Coronary artery (tissue), 2 donors: ENCODE measurements around the gene CHRNB2.

Source experiments
- DNase-seq: peaks from one replicate; pipeline ENCODE4 v3.0.0-alpha.2; 2017; ENCODE audit warnings: low spot score
- H3K27ac ChIP-seq, 2 donors: fragments of 200-600 bp; sonication (generic); one replicate each; pipeline ENCODE4 v1.5.1; 2016 to 2019
- H3K4me3 ChIP-seq: fragments of 200-600 bp; sonication (generic); 2 replicates; pipeline ENCODE4 v1.5.1; 2016; ENCODE audit warnings: mild to moderate bottlenecking, moderate library complexity
- CTCF ChIP-seq: fragments of 200-600 bp; sonication (generic); IDR thresholded peaks from one replicate; pipeline ENCODE4 v1.5.1; 2019; ENCODE audit warnings: antibody characterized with exemption

Gene CHRNB2

GRCh38 chr1:154558720-154559465, 8.7 kb upstream of the CHRNB2 start:
- Histone ChIP-seq H3K27ac (peak overlapping the region; percentile 86 to 95), H3K4me3 (peak overlapping the region; percentile 98)
- TF ChIP-seq CTCF = no peak
- DNase-seq = peak; percentile 100

GRCh38 chr1:154559466-154560044, 8.0 kb upstream of the CHRNB2 start:
- peak; percentile 90 for DNase-seq
- peak; percentile 63 for TF ChIP-seq CTCF

GRCh38 chr1:154565876-154566275, 1.7 kb upstream of the CHRNB2 start:
- TF ChIP-seq CTCF = no peak
- no peak overlapping the region for H3K4me3 ChIP-seq
- H3K27ac ChIP-seq = no peak overlapping the region
- no peak for DNase-seq

More at GRCh38 chr1:154559466-154560044, 8.0 kb upstream of the CHRNB2 start:
- Histone ChIP-seq H3K4me3 (peak overlapping the region; percentile 98), H3K27ac (peak overlapping the region; percentile 86 to 95)

GRCh38 chr1:154568157-154568815, 708 bp downstream of the CHRNB2 start:
- H3K27ac ChIP-seq = no peak overlapping the region
- peak overlapping the region; percentile 58 for H3K4me3 ChIP-seq
- no peak for TF ChIP-seq CTCF
- no peak for DNase-seq

GRCh38 chr1:154571244-154571963, 3.8 kb downstream of the CHRNB2 start:
- TF ChIP-seq CTCF = no peak
- Histone ChIP-seq H3K27ac (no peak overlapping the region), H3K4me3 (no peak overlapping the region)
- DNase-seq = no peak

GRCh38 chr1:154571964-154572288, 4.3 kb downstream of the CHRNB2 start:
- TF ChIP-seq CTCF = no peak

More at GRCh38 chr1:154571964-154572288, 4.3 kb downstream of the CHRNB2 start:
- DNase-seq = no peak
- no peak overlapping the region for H3K27ac ChIP-seq
- H3K4me3 ChIP-seq = no peak overlapping the region
